ENCODE measurements around the gene STRIP2.

DNA sequence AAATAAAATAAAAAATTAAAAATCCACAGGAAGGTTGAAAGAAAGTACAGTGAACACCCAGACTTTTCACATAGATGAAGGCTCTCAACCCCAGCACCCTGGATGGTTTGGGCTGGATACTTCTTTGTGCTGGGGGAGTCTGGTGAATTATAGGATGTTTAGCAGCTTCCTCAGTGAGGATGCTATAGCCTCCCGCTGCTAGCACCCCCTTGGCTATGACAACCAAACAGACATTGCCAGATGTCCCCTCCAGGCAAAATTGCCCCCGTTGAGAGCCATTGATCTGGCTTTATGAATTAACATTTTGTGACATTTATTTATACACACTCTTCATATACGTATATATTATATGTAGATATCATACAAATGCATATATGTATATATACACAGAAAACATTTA is 89.7 kb downstream of the STRIP2 start:
- TF ChIP-seq ARNTL (CRISPR knock-in tag; IDR thresholded peaks at IDR 0.05; ENCODE audit: borderline replicate concordance, low read depth): no peak
- TF ChIP-seq OSR1 (CRISPR knock-in tag; IDR thresholded peaks at IDR 0.05): no peak
- no peak for TF ChIP-seq PPARA (CRISPR knock-in tag; IDR thresholded peaks at IDR 0.05; ENCODE audit: borderline replicate concordance)
- TF ChIP-seq TSHZ2 (CRISPR knock-in tag; IDR thresholded peaks at IDR 0.05): no peak
- no peak for TF ChIP-seq ZNF565 (CRISPR knock-in tag; conservative IDR thresholded peaks at IDR 0.05; ENCODE audit: low read depth)
- TF ChIP-seq BACH2 (CRISPR knock-in tag; IDR thresholded peaks at IDR 0.05; ENCODE audit: borderline replicate concordance): no peak
- TF ChIP-seq ZNF70 (CRISPR knock-in tag; IDR thresholded peaks at IDR 0.05): no peak
- TF ChIP-seq, protein P1, sequence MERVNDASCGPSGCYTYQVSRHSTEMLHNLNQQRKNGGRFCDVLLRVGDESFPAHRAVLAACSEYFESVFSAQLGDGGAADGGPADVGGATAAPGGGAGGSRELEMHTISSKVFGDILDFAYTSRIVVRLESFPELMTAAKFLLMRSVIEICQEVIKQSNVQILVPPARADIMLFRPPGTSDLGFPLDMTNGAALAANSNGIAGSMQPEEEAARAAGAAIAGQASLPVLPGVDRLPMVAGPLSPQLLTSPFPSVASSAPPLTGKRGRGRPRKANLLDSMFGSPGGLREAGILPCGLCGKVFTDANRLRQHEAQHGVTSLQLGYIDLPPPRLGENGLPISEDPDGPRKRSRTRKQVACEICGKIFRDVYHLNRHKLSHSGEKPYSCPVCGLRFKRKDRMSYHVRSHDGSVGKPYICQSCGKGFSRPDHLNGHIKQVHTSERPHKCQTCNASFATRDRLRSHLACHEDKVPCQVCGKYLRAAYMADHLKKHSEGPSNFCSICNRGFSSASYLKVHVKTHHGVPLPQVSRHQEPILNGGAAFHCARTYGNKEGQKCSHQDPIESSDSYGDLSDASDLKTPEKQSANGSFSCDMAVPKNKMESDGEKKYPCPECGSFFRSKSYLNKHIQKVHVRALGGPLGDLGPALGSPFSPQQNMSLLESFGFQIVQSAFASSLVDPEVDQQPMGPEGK (CRISPR knock-in tag; IDR thresholded peaks at IDR 0.05; ENCODE audit: borderline replicate concordance): no peak
- TF ChIP-seq ESRRG (CRISPR knock-in tag; IDR thresholded peaks at IDR 0.05): no peak
- no peak for TF ChIP-seq RARB (CRISPR knock-in tag; IDR thresholded peaks at IDR 0.05)
- TF ChIP-seq ZFP3 (CRISPR knock-in tag; IDR thresholded peaks at IDR 0.05): no peak
